H1 (cell line): ENCODE data around the gene KCNC1. TPM values are rescaled to one million over a fixed set of nuclear protein-coding genes. Genes with fewer than 3 reads are reported as not detected.

Source experiments
- CTCF ChIA-PET: fragments of 300-600 bp; sonication (Branson Sonifier 250); formaldehyde crosslinking; loops from one replicate; lab custom pipeline; 2021; ENCODE audit not compliant: partially characterized antibody; lab: Charles Lee
- POLR2A ChIA-PET: fragments of 300-600 bp; sonication (Branson Sonifier 250); formaldehyde crosslinking; loops from one replicate; lab custom pipeline; 2021; ENCODE audit warnings: inconsistent platforms; ENCODE audit not compliant: partially characterized antibody; lab: Charles Lee
- DNase-seq, 2 experiments: peaks; one replicate each; pipeline versions ENCODE4 v3.0.0 to v3.0.0-alpha.2; 2010 to 2022; ENCODE audit warnings: low spot score in 2 of 2, low read depth in 1 of 2, mixed read lengths in 1 of 2
- FAIRE-seq: peaks from 2 replicates; lab custom pipeline; 2011; peaks lifted over from hg19 to GRCh38; lab: Jason Lieb, UNC
- H2AFZ ChIP-seq: 2 replicates; pipeline ENCODE4 v1.8.1; 2012; ENCODE audit warnings: low read length, inconsistent platforms
- H2AK5ac ChIP-seq: 2 replicates; pipeline ENCODE4 v1.6.1; 2013; ENCODE audit warnings: low read depth, low read length
- H2BK120ac ChIP-seq: replicated peaks from 2 replicates; pipeline ENCODE3; 2013; ENCODE audit warnings: low read depth, low read length, inconsistent platforms
- H2BK12ac ChIP-seq: 2 replicates; pipeline ENCODE4 v1.6.1; 2013; ENCODE audit warnings: low read depth, low read length
- H2BK15ac ChIP-seq: 2 replicates; pipeline ENCODE4 v1.6.1; 2013; ENCODE audit warnings: low read length
- H2BK20ac ChIP-seq: 2 replicates; pipeline ENCODE4 v1.6.1; 2013; ENCODE audit warnings: low read length
- H2BK5ac ChIP-seq: 2 replicates; pipeline ENCODE4 v1.6.1; 2013; ENCODE audit warnings: low read depth, low read length
- H3K14ac ChIP-seq: 2 replicates; pipeline ENCODE4 v1.6.1; 2013; ENCODE audit warnings: inconsistent platforms; ENCODE audit not compliant: insufficient read length
- H3K18ac ChIP-seq: 2 replicates; pipeline ENCODE4 v1.6.1; 2013; ENCODE audit warnings: low read length; ENCODE audit errors: extremely low read depth
- H3K23ac ChIP-seq: 2 replicates; pipeline ENCODE4 v1.6.1; 2013; ENCODE audit warnings: inconsistent platforms; ENCODE audit not compliant: insufficient read length
- H3K23me2 ChIP-seq: 2 replicates; pipeline ENCODE4 v1.6.1; 2013; ENCODE audit warnings: low read depth, low read length
- H3K27ac ChIP-seq: 2 replicates; pipeline ENCODE4 v1.6.1; 2011; ENCODE audit warnings: low read depth, low read length, inconsistent platforms
- H3K27me3 ChIP-seq, 4 experiments: replicated peaks in 1 of 4; 1 replicate in 1 of 4; 2 replicates in 3 of 4; pipeline versions ENCODE4 v1.6.1 to v1.8.1; 2011 to 2013; ENCODE audit warnings: low read length in 3 of 4, mild to moderate bottlenecking in 3 of 4, inconsistent platforms in 2 of 4, mixed read lengths in 2 of 4, moderate library complexity in 1 of 4; ENCODE audit not compliant: control insufficient read depth in 3 of 4, insufficient read depth in 3 of 4; ENCODE audit errors: extremely low read depth in 1 of 4
- H3K36me3 ChIP-seq, 4 experiments: 2 replicates each; pipeline versions ENCODE4 v1.6.1 to v1.8.1; 2011 to 2013; ENCODE audit warnings: mild to moderate bottlenecking in 4 of 4, low read length in 3 of 4, moderate library complexity in 2 of 4, control low read depth in 1 of 4, inconsistent platforms in 1 of 4; ENCODE audit not compliant: insufficient read depth in 4 of 4, control insufficient read depth in 2 of 4
- H3K4ac ChIP-seq: replicated peaks from 2 replicates; pipeline ENCODE3; 2013; ENCODE audit warnings: low read length, low read depth, mixed read lengths, inconsistent platforms; ENCODE audit not compliant: insufficient read length
- H3K4me1 ChIP-seq, 4 experiments: replicated peaks in 1 of 4; 1 replicate in 1 of 4; 2 replicates in 3 of 4; pipeline versions ENCODE4 v1.6.1 to v1.8.1; 2011 to 2013; ENCODE audit warnings: low read length in 3 of 4, inconsistent platforms in 2 of 4, mixed read lengths in 1 of 4; ENCODE audit not compliant: insufficient read depth in 4 of 4, control insufficient read depth in 3 of 4
- H3K4me2 ChIP-seq, 2 experiments: 2 replicates each; pipeline versions ENCODE4 v1.6.1 to v1.8.1; 2011 to 2013; ENCODE audit warnings: low read depth in 2 of 2, low read length in 2 of 2, control low read depth in 1 of 2, inconsistent platforms in 1 of 2, mild to moderate bottlenecking in 1 of 2; ENCODE audit not compliant: insufficient read depth in 1 of 2
- H3K4me3 ChIP-seq, 4 experiments: fragments of 200-600, 300-600 bp in 1 of 4; sonication (generic), shearing (Covaris generic), sonication (Bioruptor Twin) in 1 of 4; 2 replicates each; pipeline versions ENCODE4 v1.5.1 to v1.8.1; 2011 to 2016; ENCODE audit warnings: low read length in 4 of 4, low read depth in 3 of 4, control low read depth in 2 of 4, inconsistent platforms in 2 of 4, mild to moderate bottlenecking in 2 of 4, mixed read lengths in 1 of 4, moderate library complexity in 1 of 4; ENCODE audit not compliant: insufficient read depth in 2 of 4; ENCODE audit errors: extremely low read depth in 1 of 4
- H3K56ac ChIP-seq: replicated peaks from 2 replicates; pipeline ENCODE3; 2013; ENCODE audit warnings: low read depth, mild to moderate bottlenecking, mixed read lengths, low read length, inconsistent platforms; ENCODE audit not compliant: insufficient read length
- H3K79me1 ChIP-seq: 2 replicates; pipeline ENCODE4 v1.6.1; 2013; ENCODE audit warnings: low read depth, low read length, control low read depth
- H3K79me2 ChIP-seq, 2 experiments: 2 replicates each; pipeline versions ENCODE4 v1.6.1 to v1.8.1; 2012 to 2013; ENCODE audit warnings: low read length in 2 of 2, mild to moderate bottlenecking in 2 of 2, inconsistent platforms in 1 of 2; ENCODE audit not compliant: insufficient read depth in 2 of 2, control insufficient read depth in 1 of 2
- H3K9ac ChIP-seq, 4 experiments: replicated peaks in 1 of 4; 1 replicate in 1 of 4; 2 replicates in 3 of 4; pipeline versions ENCODE4 v1.6.1 to v1.8.1; 2011 to 2013; ENCODE audit warnings: low read depth in 3 of 4, low read length in 3 of 4, control low read depth in 2 of 4, mild to moderate bottlenecking in 2 of 4, moderate library complexity in 2 of 4, inconsistent platforms in 1 of 4; ENCODE audit errors: extremely low read depth in 1 of 4
- H3K9me3 ChIP-seq, 2 experiments: 2 replicates each; pipeline versions ENCODE4 v1.6.1 to v1.8.1; 2012 to 2013; ENCODE audit warnings: mild to moderate bottlenecking in 2 of 2, moderate library complexity in 2 of 2, control low read depth in 1 of 2, inconsistent platforms in 1 of 2, low read depth in 1 of 2, low read length in 1 of 2, mixed read lengths in 1 of 2; ENCODE audit not compliant: insufficient read depth in 2 of 2
- H4K20me1 ChIP-seq, 2 experiments: replicated peaks in 1 of 2; 2 replicates each; pipeline versions ENCODE3 to v1.8.1; 2011 to 2013; ENCODE audit warnings: inconsistent platforms in 2 of 2, low read length in 2 of 2, mild to moderate bottlenecking in 1 of 2; ENCODE audit not compliant: insufficient read depth in 2 of 2, control insufficient read depth in 1 of 2
- H4K5ac ChIP-seq: 2 replicates; pipeline ENCODE4 v1.6.1; 2013; ENCODE audit warnings: low read length, low read depth, mixed read lengths, inconsistent platforms; ENCODE audit not compliant: insufficient read length
- H4K8ac ChIP-seq: 2 replicates; pipeline ENCODE4 v1.8.0; 2013; ENCODE audit warnings: mild to moderate bottlenecking, moderate library complexity, low read length, inconsistent platforms; ENCODE audit not compliant: insufficient read depth; ENCODE audit errors: extremely low read depth
- H4K91ac ChIP-seq: replicated peaks from 2 replicates; pipeline ENCODE3; 2013; ENCODE audit warnings: low read length, mixed read lengths, inconsistent platforms; ENCODE audit not compliant: insufficient read length
- FOSL1 ChIP-seq: IDR thresholded peaks from 2 replicates; pipeline ENCODE4 v1.6.1; 2011; ENCODE audit warnings: mild to moderate bottlenecking, low read depth, low read length, moderate library complexity; ENCODE audit not compliant: insufficient read depth
- KDM1A ChIP-seq: fragments of 200-600, 300-600 bp; sonication (generic); IDR thresholded peaks from 2 replicates; pipeline ENCODE4 v1.7.1; 2016; ENCODE audit warnings: mild to moderate bottlenecking, low read length, borderline replicate concordance
- TEAD4 ChIP-seq: IDR thresholded peaks from 2 replicates; pipeline ENCODE4 v1.6.1; 2012; ENCODE audit warnings: low read depth, low read length, inconsistent platforms, mixed read lengths
- ZNF274 ChIP-seq: IDR thresholded peaks from 2 replicates; pipeline ENCODE4 v1.7.0; 2012; ENCODE audit warnings: low read length, borderline replicate concordance; ENCODE audit errors: extremely low read depth
- WGBS, 2 experiments: shearing (Covaris generic) in 1 of 2; methylation state at CpG; one replicate each; pipeline versions ENCODE4 v1.1.6 to v1.1.7; 2013 to 2015; ENCODE audit warnings: low lambda C conversion rate in 2 of 2, mixed read lengths in 2 of 2, inconsistent platforms in 1 of 2, low coverage in 1 of 2, missing lambda C conversion rate in 1 of 2; ENCODE audit not compliant: insufficient replicate concordance in 2 of 2, insufficient coverage in 1 of 2, insufficient read length in 1 of 2; ENCODE audit errors: extremely low coverage in 1 of 2, missing lambda C conversion rate in 1 of 2; 5-methylcytosine and 5-hydroxymethylcytosine counted together
- polyA plus RNA-seq, 7 experiments: library from polyadenylated mRNA; depleted of rRNA in 3 of 7; stranded (reverse) in 5 of 7; unstranded in 2 of 7; fragments of >200 nt in 5 of 7; fragments of 200-250 nt in 2 of 7; gene quantifications; 1 replicate in 5 of 7; 2 replicates in 1 of 7; 4 replicates in 1 of 7; pipeline versions ENCODE4 v1.2.1 to v1.2.3, GENCODE V29; 2011 to 2013; ENCODE audit warnings: missing spikeins in 2 of 7, mixed read lengths in 2 of 7
- total RNA-seq: library from RNA; stranded (reverse); fragmentation: NEBNext Ultra II Directional; extraction: Animal tissue kit (Norgen Biotek cat#: 25700); gene quantifications from 2 replicates; pipeline ENCODE4 v1.2.1, GENCODE V29; 2021

The KCNC1 gene
- total and polyA plus RNA-seq, 2 of the 8 experiments (the other 6 are each of a cell fraction or from before 2014, with no cell fraction given) = 0.11 to 0.26 TPM

- H3K9ac ChIP-seq = no peak overlapping the region
- H3K56ac ChIP-seq = no peak overlapping the region
- H3K79me1 ChIP-seq = no peaks in the 10 kb centered on the region
- H3K27ac ChIP-seq = no peak overlapping the region
- H2AK5ac ChIP-seq = no peak overlapping the region
- no peak overlapping the region for H2BK20ac ChIP-seq
- FAIRE-seq (no peak), DNase-seq (no peak)
- no peak overlapping the region for H2AFZ ChIP-seq
- 88% methylated on average over 9 of the region's 18 CpGs; no CpG with 5 or more reads in 1 of the 2 experiments for WGBS, 2 experiments
- no peaks in the 10 kb centered on the region for H3K4me1 ChIP-seq
- H3K4me2 ChIP-seq = no peak overlapping the region
- H2BK12ac ChIP-seq = no peak overlapping the region
- POLR2A ChIA-PET = no interaction called here
- no peak overlapping the region for H4K8ac ChIP-seq
- TF ChIP-seq KDM1A = no peak
- no peak for TF ChIP-seq ZNF274
- TF ChIP-seq FOSL1 = no peak
- TF ChIP-seq TEAD4 = no peak
- H4K20me1 ChIP-seq = no peaks in the 10 kb centered on the region
- no peaks in the 10 kb centered on the region for H3K27me3 ChIP-seq
- H3K18ac ChIP-seq = no peak overlapping the region
- no peak overlapping the region for H2BK5ac ChIP-seq
- H2BK120ac ChIP-seq = no peak overlapping the region
- no peaks in the 10 kb centered on the region; a peak in 1 of 4 replicates for H3K9me3 ChIP-seq
- CTCF ChIA-PET = interaction anchor here (0.8 to 4.1 kb wide), 7 partner anchors 14 to 203 kb away, joined by 3 to 28 read pairs (median 9); no protein-coding TSS in a partner anchor
- H3K4ac ChIP-seq = no peak overlapping the region
- H3K36me3 ChIP-seq = no peaks in the 10 kb centered on the region
- H4K5ac ChIP-seq = no peak overlapping the region
- H2BK15ac ChIP-seq = no peak overlapping the region
- no peak overlapping the region for H4K91ac ChIP-seq
- no peaks in the 10 kb centered on the region for H3K23me2 ChIP-seq
- no peaks in the 10 kb centered on the region for H3K79me2 ChIP-seq
- no peak overlapping the region for H3K14ac ChIP-seq
- no peak overlapping the region for H3K4me3 ChIP-seq
- no peak overlapping the region for H3K23ac ChIP-seq
Measured at GRCh38 chr11:17775507-17776211, 41.1 kb downstream of the KCNC1 start.
